NCI-H526 treated with DMSO at 0.1 percent for 48 hours (cell line): ENCODE results near the gene AVPR1B.

Experiments
- DNase-seq: peaks from one replicate; lab custom pipeline; 2025; lab: John Stamatoyannopoulos, UW

The AVPR1B gene

GRCh38 chr1:206112600-206113301 is 4.4 kb downstream of the AVPR1B start:
- DNase-seq = no peak

GRCh38 chr1:206111271-206111927 is 5.8 kb downstream of the AVPR1B start:
- DNase-seq = no peak

GRCh38 chr1:206110820-206111219 is 6.4 kb downstream of the AVPR1B start:
- no peak for DNase-seq

- DNase-seq = no peak
These were observed 7.0 kb downstream of the AVPR1B start for GRCh38 chr1:206110161-206110560.

- no peak for DNase-seq
These were observed 7.5 kb downstream of the AVPR1B start for GRCh38 chr1:206109718-206110117.

GRCh38 chr1:206108635-206109034 is 8.6 kb downstream of the AVPR1B start:
- no peak for DNase-seq

GRCh38 chr1:206107168-206107544 is 10.0 kb downstream of the AVPR1B start:
- DNase-seq = no peak

GRCh38 chr1:206106328-206107167 is 10.6 kb downstream of the AVPR1B start:
- peak; percentile 15 for DNase-seq

- DNase-seq = no peak
These were observed 11.7 kb downstream of the AVPR1B start for GRCh38 chr1:206105464-206105995.

- DNase-seq = no peak
These were observed 13.2 kb downstream of the AVPR1B start for GRCh38 chr1:206103979-206104378.

- no peak for DNase-seq
These were observed 14.8 kb downstream of the AVPR1B start for GRCh38 chr1:206102292-206102936.

GRCh38 chr1:206101351-206102045 is 15.7 kb downstream of the AVPR1B start:
- DNase-seq = no peak

- no peak for DNase-seq
These were observed 16.9 kb downstream of the AVPR1B start for GRCh38 chr1:206100226-206100815.

- DNase-seq = no peak
These were observed 18.8 kb downstream of the AVPR1B start for GRCh38 chr1:206098242-206098919.

- no peak for DNase-seq
These were observed 19.8 kb downstream of the AVPR1B start for GRCh38 chr1:206097381-206097780.

- no peak for DNase-seq
These were observed 23.2 kb downstream of the AVPR1B start for GRCh38 chr1:206094024-206094423.

- DNase-seq = no peak
These were observed 27.8 kb downstream of the AVPR1B start for GRCh38 chr1:206089341-206089740.

- DNase-seq = no peak
These were observed 30.1 kb downstream of the AVPR1B start for GRCh38 chr1:206087091-206087490.

- DNase-seq = no peak
These were observed 33.4 kb downstream of the AVPR1B start for GRCh38 chr1:206083750-206084149.
